ENCODE measurements around the gene CA5B. TPM values are rescaled to one million over a fixed set of nuclear protein-coding genes. Genes with fewer than 3 reads are reported as not detected.
"Not testable (repeated sequence)": the region's sequence is repeated elsewhere in the genome, so short reads cannot be mapped to it uniquely, and the experiment has no call there.

CA5B gene
- total and polyA plus RNA-seq, 4 donors, result 0.55 to 2.9 (median 1.6) TPM

DNA sequence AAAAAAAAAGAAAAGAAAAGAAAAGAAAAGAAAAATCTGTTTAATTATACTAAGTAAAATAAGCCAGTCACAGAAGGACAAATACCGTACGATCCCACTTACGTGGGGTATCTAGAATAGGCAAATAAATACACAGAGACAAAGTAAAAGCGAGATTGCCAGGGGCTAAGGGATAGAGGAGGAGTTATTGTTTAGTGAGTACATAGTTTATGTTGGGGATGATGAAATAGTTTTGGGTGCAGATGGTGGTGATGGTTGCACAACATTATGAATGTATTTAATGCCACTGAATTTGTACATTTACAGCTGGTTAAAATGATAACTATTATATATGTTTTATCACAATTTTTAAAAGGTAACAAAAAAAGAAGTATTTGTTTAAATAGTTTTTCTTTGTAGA is 7.1 kb downstream of the CA5B start:
- no peak for DNase-seq (ENCODE audit: low spot score)
- Histone ChIP-seq H3K36me3 (ENCODE audit: control insufficient read depth in 4 of 4, insufficient read depth in 3 of 4, low read depth in 1 of 4, low read length in 3 of 4) (no peaks in the 10 kb centered on the region), H3K27ac (ENCODE audit: low read depth in 1 of 2, low read length in 2 of 2) (no peak overlapping the region), H3K4me3 (ENCODE audit: low read depth in 1 of 3, low read length in 3 of 3) (no peak overlapping the region), H3K9ac (ENCODE audit: low read depth in 1 of 2, low read length in 2 of 2) (no peak overlapping the region), H3K4me1 (ENCODE audit: control insufficient read depth in 4 of 4, insufficient read depth in 4 of 4, low read length in 3 of 4) (no peaks in the 10 kb centered on the region), H3K27me3 (ENCODE audit: control insufficient read depth in 4 of 4, insufficient read depth in 4 of 4, low read length in 3 of 4) (no peaks in the 10 kb centered on the region), H3K9me3 (ENCODE audit: control insufficient read depth in 4 of 4, low read length in 3 of 4) (no peaks in the 10 kb centered on the region)
- TF ChIP-seq EGR1 (IDR thresholded peaks at IDR 0.05; ENCODE audit: low read depth in 2 of 2), result no peak
- TF ChIP-seq, protein P1, sequence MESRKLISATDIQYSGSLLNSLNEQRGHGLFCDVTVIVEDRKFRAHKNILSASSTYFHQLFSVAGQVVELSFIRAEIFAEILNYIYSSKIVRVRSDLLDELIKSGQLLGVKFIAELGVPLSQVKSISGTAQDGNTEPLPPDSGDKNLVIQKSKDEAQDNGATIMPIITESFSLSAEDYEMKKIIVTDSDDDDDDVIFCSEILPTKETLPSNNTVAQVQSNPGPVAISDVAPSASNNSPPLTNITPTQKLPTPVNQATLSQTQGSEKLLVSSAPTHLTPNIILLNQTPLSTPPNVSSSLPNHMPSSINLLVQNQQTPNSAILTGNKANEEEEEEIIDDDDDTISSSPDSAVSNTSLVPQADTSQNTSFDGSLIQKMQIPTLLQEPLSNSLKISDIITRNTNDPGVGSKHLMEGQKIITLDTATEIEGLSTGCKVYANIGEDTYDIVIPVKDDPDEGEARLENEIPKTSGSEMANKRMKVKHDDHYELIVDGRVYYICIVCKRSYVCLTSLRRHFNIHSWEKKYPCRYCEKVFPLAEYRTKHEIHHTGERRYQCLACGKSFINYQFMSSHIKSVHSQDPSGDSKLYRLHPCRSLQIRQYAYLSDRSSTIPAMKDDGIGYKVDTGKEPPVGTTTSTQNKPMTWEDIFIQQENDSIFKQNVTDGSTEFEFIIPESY (IDR thresholded peaks at IDR 0.05), result no peak
- 84% methylated on average over 4 of the region's 4 CpGs for WGBS

DNA sequence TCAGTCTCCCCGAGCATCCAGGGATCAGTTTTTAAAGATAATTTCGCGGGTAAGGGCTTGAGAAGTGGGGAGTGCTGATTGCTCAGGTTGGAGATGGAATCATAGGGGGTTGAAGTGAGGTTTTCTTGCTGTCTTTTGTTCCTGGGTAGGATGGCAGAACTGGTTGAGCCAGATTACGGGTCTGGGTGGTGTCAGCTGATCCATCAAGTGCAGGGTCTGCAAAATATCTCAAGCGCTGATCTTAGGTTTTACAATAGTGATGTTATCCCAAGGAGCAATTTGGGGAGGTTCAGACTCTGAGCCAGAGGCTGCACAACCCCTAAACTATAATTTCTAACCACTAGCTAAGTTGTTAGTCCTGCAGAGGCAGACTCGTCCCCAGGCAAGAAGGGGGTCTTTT is 8.6 kb downstream of the CA5B start:
- H3K9ac ChIP-seq (ENCODE audit: low read depth in 1 of 2, low read length in 2 of 2); DNase-seq (ENCODE audit: low spot score); H3K4me1 ChIP-seq (ENCODE audit: control insufficient read depth in 4 of 4, insufficient read depth in 4 of 4, low read length in 3 of 4); H3K27me3 ChIP-seq (ENCODE audit: control insufficient read depth in 4 of 4, insufficient read depth in 4 of 4, low read length in 3 of 4); H3K4me3 ChIP-seq (ENCODE audit: low read depth in 1 of 3, low read length in 3 of 3); H3K27ac ChIP-seq (ENCODE audit: low read depth in 1 of 2, low read length in 2 of 2); H3K9me3 ChIP-seq (ENCODE audit: control insufficient read depth in 4 of 4, low read length in 3 of 4); H3K36me3 ChIP-seq (ENCODE audit: control insufficient read depth in 4 of 4, insufficient read depth in 3 of 4, low read depth in 1 of 4, low read length in 3 of 4): not testable (repeated sequence)
- WGBS, result 94% methylated on average over 6 of the region's 6 CpGs

DNA sequence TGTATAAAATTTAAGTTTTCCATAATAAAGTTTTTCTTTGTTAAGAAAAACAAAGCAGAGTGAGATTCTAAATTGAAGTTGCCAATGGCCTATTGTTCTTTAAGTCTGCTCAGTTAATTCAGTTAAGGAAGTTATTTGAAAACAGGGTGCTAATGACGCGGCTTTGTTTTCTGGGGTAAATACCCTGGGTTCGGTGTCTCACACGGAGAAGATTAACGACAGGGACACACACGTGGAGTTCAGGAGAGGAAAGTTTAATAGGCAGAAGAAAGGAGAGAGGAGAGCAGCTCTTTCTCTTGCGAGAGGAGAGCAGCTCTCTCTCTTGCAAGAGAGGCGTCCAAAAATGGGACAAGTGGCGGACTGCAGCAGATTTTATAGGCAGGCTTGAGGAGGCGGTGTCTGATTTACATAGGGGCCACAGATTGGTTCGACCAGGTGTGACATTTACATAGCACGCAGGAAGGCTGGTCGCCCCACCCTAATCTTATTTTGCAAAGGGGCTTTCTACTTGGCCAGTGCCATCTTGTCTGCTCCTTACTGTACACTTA is 9.6 kb downstream of the CA5B start:
- Histone ChIP-seq H3K9me3 (ENCODE audit: control insufficient read depth in 4 of 4, low read length in 3 of 4) (no peaks in the 10 kb centered on the region), H3K4me3 (ENCODE audit: low read depth in 1 of 3, low read length in 3 of 3) (no peak overlapping the region), H3K27ac (ENCODE audit: low read depth in 1 of 2, low read length in 2 of 2) (no peak overlapping the region), H3K27me3 (ENCODE audit: control insufficient read depth in 4 of 4, insufficient read depth in 4 of 4, low read length in 3 of 4) (no peaks in the 10 kb centered on the region), H3K4me1 (ENCODE audit: control insufficient read depth in 4 of 4, insufficient read depth in 4 of 4, low read length in 3 of 4) (no peaks in the 10 kb centered on the region), H3K36me3 (ENCODE audit: control insufficient read depth in 4 of 4, insufficient read depth in 3 of 4, low read depth in 1 of 4, low read length in 3 of 4) (no peaks in the 10 kb centered on the region), H3K9ac (ENCODE audit: low read depth in 1 of 2, low read length in 2 of 2) (no peak overlapping the region)
- TF ChIP-seq FOXA2 (IDR thresholded peaks at IDR 0.05) (no peak), HNF4A (conservative IDR thresholded peaks at IDR 0.05) (no peak), RAD21 (IDR thresholded peaks at IDR 0.05) (no peak), YY1 (IDR thresholded peaks at IDR 0.05) (no peak), GABPA (IDR thresholded peaks at IDR 0.05 in 1 of 2, conservative IDR thresholded peaks at IDR 0.05 in 1 of 2) (no peak), JUND (IDR thresholded peaks at IDR 0.05) (no peak), EGR1 (IDR thresholded peaks at IDR 0.05; ENCODE audit: low read depth in 2 of 2) (no peak), RXRA (IDR thresholded peaks at IDR 0.05) (no peak), NR2F2 (IDR thresholded peaks at IDR 0.05) (no peak)
- TF ChIP-seq, protein P2, sequence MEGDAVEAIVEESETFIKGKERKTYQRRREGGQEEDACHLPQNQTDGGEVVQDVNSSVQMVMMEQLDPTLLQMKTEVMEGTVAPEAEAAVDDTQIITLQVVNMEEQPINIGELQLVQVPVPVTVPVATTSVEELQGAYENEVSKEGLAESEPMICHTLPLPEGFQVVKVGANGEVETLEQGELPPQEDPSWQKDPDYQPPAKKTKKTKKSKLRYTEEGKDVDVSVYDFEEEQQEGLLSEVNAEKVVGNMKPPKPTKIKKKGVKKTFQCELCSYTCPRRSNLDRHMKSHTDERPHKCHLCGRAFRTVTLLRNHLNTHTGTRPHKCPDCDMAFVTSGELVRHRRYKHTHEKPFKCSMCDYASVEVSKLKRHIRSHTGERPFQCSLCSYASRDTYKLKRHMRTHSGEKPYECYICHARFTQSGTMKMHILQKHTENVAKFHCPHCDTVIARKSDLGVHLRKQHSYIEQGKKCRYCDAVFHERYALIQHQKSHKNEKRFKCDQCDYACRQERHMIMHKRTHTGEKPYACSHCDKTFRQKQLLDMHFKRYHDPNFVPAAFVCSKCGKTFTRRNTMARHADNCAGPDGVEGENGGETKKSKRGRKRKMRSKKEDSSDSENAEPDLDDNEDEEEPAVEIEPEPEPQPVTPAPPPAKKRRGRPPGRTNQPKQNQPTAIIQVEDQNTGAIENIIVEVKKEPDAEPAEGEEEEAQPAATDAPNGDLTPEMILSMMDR (IDR thresholded peaks at IDR 0.05; ENCODE audit: low read depth, low read length, missing input control), result no peak
- TF ChIP-seq, protein P3, sequence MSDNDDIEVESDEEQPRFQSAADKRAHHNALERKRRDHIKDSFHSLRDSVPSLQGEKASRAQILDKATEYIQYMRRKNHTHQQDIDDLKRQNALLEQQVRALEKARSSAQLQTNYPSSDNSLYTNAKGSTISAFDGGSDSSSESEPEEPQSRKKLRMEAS (IDR thresholded peaks at IDR 0.05), result no peak
- no peak for DNase-seq (ENCODE audit: low spot score)
- 97% methylated on average over 13 of the region's 13 CpGs for WGBS

Measured in liver (tissue), 9 donors.